ENCODE results near the gene DNAL1.

- TF ChIP-seq CTCF (IDR thresholded peaks at IDR 0.05) (peak; percentile 94 to 98 (median 95)), POLR2A (IDR thresholded peaks at IDR 0.05) (no peak), POLR2AphosphoS5 (IDR thresholded peaks at IDR 0.05) (peak; percentile 76)
These were observed 84.0 kb downstream of the DNAL1 start for GRCh38 chr14:73728717-73729330.

All from prostate gland (tissue), 2 donors.